NCI-H345 (cell line): ENCODE measurements around the gene CEP170.

Experiments
- DNase-seq: peaks from one replicate; lab custom pipeline; 2025; lab: John Stamatoyannopoulos, UW

CEP170 gene

DNA sequence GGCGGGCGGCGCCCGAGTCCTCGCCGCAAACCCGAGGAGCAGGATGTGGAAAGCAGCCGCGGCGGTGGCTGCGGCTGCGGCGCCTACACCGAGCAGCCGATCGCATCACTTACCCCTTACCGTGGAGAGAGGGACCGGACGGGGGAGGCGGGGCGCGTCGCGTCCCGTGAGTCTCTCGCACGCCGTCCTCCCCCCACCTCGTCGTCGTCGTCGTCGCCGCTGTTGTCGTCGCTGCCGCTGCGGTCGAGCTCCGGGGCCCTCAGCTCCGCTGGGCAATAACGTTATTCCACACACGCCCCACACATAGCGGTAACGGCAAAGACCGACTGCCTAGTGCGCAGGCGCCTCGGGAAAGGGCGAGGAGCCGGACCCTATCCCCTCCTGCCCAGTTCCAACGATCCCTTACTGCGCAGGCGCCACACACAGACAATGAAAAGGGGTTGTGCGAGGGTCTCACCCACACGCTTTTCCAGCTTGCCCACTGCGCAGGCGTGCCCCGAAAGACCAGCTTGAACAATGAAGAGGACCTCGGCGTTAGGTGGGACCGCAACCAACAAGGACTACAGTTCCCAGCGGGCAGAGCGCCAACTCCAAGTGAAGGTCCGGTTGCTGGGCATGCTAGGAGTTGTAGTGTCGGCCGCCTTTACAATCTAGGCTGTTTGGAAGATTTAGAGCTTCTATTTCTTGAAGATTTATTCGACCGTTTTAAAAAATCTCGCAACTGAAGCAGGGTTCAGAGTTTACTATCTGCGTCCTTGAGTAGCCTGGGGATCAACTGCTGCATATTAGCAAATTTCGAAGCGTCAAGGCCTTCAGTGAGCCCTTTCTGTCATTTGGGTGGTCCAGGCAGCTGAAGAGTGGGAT, at the start of gene CEP170:
Gene CEP170 (minus strand): TSS at position 355 of the 864 bp plus-strand sequence. CDS start 30,001 bp downstream, outside the sequence.
- DNase-seq: peak; percentile 99

DNA sequence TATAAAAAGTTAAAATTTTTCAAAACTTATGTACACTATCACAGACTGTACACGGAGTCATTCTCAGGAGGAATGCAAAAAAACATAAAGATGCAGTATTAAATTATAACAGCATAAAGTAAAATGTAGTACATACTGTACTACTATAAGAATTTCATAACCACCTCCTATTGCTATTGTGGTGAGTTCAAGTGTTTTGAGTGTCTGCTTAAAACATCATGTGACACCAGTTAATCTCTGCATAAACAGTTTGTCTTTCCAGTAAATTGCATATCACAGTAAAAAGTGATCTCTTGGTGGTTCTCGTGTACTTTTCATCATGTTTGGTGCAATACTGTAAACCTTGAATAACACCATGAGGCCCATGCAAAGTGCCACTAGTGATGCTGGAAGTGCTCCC, 46.0 kb upstream of the CEP170 start:
- DNase-seq: no peak

DNA sequence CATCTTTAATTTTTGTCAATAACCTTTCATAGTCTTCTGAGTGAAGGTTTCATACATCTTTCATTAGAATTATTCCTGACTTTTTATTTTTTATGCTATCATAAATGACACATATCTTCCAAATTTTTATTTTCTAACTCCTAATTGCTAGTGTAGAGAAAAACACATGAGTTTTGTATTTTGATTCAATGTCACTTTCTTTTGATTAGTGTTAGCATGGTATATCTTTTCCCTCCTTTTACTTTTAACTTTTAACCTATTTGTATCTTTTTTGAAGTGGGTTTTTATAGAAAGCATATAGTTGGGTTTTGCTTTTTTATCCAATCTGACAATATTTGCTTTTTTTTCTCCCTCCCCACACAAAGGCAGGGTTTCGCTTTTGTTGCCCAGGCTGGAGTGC, 44.0 kb upstream of the CEP170 start:
- DNase-seq: no peak

DNA sequence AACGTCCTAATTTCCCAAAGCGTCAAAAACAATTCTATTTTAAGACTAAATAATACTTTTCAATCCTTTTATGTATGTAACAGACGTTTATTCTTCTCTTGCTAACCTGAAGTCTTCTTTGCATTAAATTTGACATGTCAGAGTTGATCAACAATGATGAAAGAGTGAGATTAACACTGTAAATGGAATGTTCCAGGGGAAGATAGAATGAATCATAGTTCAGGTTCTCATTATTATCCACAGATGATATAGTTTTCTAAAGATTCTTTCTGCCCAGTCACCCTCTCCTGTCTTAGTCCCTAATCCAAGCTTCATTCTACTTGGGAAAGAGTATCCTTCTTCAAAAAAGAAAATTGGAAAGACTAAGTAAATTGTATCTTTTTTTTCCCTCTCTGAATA, 39.6 kb upstream of the CEP170 start:
- no peak for DNase-seq

DNA sequence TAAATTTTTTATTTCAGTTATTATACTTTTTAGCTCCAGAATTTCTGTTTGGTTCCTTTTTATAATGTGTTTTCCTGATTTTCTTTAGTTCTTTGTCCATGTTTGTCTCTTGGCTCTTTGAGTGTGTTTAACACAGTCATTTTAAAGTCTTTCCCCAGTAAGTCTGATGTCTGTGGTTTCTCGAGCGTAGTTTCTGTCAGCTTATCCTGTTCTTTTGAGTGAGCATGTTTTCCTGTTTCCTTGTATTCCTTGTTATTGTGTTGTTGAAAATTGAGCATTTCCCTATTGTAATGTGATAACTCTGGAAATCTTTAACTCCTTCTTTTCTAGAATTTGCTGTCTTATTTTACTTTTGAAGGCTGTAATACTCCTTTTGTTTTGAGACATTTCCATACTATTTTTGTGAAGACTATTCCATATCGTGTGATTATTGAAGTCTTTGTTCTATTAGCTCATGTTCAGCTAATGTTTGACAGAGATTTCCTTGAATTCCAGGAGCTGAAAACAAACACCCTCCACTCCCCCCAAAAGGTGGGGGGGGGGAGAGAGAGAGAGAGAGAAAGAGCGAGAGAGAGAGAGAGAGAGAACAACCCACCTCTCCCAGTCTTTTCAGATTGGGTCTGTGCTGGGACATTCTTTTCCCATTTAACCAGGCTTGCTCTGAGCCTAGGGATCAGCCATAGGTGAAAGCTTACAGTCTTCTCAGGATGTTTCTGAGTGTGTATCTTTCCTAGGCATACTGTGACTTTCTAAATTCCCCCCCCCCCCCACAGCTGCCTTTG, 39.1 kb upstream of the CEP170 start:
- no peak for DNase-seq

DNA sequence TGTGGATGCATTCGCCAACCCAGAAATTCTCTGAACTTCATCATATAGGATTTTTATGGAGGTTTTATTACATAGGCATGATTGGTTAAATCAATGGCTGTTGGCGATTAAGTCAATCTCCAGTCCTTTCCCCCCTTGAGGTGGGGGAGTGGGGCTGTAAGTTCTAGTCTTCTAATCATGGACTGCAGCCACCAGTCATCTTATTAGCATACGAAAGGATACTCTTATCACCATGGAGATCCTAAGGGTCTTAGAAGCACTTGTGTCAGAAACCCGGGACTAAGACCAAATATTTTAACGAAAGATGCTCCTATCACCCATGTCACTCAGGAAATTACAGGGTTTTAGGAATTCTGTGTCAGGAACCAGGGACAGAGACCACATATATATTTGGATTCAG, 37.0 kb upstream of the CEP170 start:
- no peak for DNase-seq

DNA sequence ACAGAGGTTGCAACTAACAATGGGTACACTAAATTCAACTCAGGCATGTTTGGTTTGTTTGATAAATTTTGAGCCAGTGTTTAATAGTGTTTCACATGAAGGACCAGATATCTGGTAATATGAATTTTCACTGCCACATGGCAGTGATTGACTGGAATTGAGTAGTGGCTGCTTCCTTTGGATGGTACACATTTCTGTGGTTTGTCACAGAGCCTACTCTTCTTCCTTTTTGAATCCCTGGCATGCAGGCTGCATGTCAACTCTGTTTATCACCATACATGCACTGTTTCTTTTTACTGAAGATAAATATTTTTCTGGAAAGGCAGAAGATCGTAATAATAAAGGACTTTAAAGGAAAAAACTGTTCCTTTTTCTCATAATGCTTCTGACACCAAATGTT, 36.2 kb upstream of the CEP170 start:
- no peak for DNase-seq

DNA sequence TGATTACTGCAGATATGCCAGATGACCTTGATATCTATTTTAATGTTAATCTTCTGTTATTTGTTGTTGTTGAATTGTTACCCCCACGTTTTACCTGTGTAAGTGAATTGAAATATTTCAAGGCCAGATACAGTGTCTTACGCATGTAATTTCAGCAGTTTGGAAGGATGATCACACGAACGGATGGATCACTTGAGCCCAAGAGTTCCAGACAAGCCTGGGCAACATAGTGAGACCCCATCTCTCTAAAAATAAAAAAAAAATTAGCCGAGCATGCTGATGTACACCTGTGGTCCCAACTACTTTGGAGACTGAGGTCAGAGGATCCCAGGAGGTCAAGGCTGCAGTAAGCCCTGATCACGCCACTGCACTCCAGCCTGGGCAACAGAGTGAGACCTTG, 33.0 kb upstream of the CEP170 start:
- DNase-seq: no peak

DNA sequence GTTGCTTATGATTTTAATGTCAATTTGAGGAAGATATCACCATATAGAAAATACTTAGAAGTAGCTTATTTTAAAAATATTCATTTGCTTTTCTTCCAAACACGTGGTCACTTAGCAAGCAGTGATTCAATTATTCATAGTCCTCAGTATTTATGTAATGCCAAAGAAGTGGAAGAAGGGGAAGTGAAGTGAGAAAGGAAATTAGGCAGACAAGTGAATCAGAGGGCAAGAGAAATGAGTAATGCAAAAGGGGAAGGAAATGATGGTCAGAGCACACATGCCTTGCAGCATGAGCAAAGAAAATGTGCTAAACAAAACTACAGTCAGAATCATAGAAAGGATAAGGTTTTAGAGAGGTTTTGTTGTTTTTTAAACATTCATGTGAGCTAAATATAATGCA, 32.6 kb upstream of the CEP170 start:
- DNase-seq: no peak

DNA sequence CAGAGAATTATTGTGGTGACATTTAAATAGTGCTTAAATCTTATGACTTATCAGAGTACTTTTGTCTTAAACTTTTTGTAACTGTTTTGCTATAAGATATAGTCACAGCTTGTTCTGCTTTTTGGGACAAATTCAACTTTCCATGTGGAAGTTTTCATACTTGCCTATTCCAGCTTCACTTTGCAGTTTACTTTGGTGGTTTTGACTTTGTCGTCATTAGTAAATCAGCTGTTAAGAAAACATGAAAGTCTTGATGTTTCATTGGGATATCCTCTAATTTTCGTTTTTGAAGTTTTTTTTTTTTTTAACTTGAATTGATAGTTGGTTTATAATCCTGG, 32.0 kb upstream of the CEP170 start:
- DNase-seq: no peak

DNA sequence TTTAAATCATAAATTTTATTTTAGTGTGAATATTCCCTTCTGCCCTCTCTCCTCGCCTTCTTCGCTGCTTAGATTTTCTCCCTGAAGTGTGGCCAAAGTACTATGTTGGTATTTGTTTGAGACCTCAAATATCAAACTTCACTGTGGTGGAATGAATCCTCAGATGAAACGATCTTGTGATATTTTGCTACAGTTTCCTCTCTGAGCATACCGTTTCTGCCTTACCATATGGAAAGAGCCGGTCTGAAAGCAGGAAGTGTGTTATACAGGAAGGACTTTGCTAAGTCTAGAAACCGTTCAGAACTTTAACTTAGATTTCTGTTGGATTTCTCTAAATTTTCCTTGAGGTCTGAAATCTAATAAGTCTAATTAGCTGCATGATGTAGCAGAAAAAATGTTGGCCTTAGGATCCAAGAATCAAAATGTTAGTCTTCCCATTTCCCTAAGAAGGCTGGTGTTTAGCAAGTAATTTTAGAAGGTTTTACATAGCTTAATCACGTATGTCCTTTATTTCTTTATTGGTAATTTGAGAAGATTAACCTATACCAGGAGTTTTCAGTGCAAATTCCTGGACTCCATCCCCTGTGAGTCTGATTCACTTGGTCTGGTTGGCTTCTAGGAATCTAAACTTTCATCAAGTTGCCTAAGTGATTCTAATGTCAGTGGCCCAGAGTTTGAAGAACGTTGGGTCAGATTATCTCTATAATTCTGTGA, 31.5 kb upstream of the CEP170 start:
- DNase-seq: no peak

DNA sequence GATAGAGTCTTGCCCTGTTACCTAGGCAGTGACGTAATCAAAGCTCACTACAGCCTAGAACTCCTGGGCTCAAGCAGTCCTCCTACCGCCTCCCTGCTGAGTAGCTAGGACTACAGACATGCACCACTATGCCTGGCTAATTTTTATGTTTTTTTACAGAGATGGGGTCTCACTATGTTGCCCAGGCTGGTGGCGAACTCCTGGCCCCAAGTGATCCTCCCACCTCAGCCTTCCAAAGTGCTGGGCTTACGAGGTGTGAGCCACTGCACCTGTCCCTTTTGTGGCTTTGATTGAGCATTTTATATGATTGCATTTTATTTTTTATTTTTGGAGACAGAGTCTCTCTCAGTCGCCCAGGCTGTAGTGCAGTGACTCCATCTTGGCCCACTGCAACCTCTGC, 26.6 kb upstream of the CEP170 start:
- DNase-seq: no peak

DNA sequence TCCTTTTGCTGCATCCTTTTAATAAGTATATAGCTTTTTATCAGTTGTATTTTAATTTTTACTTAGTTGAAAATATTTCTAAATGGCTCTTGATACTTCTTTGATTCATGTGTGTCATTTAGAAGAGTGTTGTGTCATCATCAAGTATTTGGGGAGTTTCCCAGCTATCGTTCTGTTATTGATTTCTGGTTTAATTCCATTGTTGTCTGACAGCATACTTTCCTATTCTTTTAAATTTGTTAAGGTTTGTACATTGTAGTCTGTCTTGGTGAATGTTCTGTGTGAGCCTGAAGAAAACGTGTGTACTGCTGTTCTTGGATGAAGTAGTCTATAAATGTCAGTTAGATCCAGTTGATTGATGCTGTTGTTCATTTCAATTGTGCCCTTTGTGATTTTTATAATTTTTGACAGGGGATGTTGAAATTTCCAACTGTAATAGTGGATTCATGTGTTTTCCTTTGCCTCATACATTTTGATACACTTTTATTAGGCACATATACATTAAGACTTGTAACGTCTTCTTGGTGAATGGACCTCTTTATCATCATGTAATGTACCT, 25.6 kb upstream of the CEP170 start:
- no peak for DNase-seq

DNA sequence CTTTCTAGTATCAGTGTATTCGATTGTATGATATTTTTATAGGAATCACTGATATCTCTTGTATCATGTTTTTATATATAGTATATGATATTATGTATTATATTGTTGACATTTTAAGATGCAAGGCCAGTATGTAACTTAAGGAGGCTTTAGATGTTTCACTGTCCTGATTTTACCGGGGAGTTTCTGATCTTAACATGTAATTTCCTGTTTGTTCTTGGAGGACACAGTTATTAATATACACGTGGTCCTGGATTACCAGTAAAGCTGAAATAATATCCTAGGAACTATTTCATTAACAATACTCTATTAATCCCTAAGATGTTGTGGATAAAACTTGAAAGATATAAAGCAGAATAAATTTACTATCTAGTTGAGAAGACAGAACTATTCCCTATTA, 20.2 kb upstream of the CEP170 start:
- DNase-seq: no peak

DNA sequence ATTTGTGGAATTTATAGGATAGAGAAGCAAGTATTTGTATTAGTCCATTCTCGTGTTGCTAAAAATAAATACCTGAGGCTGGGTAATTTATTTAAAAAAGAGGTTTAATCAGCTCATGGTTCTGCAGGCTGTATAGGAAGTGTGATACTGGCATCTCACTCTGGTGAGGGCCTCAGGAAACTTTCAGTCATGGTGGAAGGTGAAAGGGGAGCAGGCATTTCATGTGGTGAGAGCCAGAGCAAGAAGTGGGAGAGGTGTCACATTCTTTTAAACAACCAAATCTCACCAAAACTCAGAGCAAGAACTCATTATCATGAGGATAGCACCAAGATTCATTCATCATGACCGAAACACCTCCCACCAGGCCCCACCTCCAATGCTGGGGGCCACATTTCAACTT, 18.9 kb upstream of the CEP170 start:
- DNase-seq: no peak

DNA sequence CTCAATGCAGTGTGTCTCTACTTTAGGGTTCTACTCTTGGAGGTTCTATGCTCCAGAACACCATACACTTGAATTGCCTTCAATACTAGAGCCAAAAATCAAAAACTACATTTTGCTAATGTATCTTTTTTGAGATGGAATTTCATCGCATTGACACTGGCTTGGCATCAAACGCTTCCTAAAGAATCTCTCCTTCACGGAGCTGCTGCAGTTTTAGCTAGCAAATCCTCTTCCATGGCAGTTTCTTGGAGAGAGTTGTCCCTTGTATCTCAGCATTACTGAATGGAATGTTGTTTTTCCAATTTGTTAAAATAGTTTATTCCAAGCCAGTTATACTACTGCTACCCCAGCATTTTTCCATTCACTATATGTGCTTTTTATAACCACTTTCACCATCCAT, 18.4 kb upstream of the CEP170 start:
- DNase-seq: no peak

DNA sequence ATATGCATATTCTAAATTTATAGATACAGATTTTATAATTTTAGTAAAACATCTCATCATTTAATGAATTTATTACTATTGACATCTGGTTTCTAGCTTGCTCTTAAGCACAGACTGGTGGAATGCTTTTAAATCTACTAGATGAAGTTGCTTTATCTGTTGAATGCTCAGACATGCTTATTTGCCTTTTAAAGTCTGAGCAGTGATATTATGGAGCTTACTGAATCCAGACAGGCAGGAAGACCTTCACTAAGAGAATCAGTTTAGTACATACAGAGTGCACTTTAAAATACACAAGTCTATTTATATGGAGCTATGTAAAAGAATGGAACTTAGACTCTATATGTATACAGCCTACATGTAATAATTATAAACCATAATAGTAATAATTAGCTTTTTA, 17.3 kb upstream of the CEP170 start:
- no peak for DNase-seq

DNA sequence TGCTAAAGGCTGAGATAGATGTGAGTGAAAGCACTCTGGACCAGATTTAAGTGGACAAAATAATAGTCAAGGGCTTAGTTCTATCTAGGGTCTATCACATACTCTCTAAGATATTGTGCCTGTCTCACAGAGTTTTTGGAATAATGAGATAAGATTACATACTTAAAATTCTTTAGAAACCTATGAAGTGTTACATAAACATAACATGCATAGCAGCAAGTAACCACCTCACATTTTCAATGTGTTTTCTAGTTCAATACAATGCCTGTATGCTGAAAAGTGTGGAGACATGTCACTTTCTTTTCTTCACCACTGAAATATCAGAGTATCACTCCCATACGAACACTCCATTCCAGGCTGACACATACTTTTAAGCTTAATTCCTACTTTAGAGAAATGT, 16.9 kb upstream of the CEP170 start:
- no peak for DNase-seq

DNA sequence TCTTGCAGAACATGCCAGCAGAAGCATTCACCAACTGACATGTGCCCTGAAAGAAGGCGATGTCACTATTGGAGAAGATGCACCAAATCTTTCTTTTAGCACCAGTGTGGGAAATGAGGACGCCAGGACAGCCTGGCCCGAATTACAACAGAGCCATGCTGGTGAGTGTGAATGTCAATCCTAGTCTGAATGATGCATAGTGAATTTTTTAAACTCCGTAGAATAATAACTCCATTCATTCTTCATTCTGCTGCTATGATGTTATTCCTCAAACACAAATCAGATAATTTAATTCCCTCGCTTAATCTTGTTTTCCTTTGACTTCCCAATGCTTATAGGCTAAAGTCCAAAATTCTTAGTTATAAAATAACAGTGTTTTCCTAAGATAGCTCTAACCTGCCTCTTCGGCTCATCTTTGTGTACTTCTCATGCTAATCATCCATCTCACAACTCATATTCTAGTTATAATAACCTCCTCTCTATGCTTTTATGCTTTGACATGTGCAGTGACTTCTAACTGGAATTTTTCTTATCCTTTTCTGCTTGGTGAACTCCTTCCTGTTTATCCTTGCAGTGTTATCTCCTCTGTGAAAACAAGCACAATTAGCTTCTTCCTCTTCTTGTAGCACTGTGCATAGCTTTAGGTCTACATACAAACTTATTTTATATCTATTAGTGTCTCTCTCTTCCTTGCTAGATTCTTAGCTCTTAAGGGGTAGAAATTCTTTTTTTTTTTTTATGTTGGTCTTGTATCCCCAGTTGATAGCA, 15.2 kb upstream of the CEP170 start:
- no peak for DNase-seq

DNA sequence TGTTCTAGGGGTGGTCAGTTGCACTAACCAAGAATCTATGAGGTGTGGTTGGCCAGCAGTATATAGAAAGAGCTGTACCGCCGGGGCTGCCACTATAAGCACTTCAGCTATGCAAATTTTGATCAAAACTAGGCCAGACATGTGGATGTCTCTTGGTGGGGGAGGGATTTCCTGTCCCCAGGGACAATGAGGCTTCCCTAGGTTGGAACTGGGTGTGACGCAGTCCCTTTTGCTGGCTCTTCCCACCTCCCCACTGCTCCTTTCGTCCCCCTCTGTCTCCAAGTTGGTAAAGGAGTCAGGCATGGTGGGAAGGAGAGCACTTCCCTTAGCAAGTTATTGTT, 14.3 kb upstream of the CEP170 start:
- DNase-seq: no peak

DNA sequence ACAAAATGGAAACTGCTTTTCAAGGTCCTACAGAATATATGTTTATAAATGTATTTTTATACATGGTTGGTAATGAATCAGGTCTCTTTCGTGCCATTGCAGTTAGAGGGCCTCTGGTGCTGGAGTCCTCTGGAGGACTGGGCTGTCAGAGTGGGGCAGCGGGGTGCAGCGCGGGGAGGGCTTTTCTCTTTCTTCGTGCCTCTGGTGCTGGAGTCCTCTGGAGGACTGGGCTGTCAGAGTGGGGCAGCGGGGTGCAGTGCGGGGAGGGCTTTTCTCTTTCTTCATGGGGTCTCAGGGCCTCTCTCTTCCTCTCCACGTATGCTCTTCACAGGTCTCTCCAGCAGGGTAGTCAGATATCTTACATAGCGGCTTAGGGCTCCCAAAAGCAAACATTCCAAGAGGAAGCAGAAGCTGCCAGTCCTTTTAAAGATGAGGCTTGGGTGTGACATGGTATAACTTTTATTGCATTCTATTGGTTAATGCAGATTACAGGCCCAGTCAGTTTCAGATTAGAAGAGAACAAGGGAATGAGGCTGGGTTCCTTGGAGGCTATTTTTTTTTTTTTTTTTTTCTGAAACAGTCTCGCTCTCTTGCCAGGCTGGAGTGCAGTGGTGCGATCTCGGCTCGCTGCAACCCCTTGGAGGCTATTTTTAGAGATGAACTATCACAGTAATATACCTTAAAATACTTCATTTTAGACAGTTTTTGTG, 13.8 kb upstream of the CEP170 start:
- no peak for DNase-seq
